DMS 273 treated with DMSO at 0.1 percent for 48 hours (cell line): ENCODE measurements around the gene SNX15.
"Not testable (repeated sequence)": the region's sequence is repeated elsewhere in the genome, so short reads cannot be mapped to it uniquely, and the experiment has no call there.

Experiments
- DNase-seq: peaks from one replicate; lab custom pipeline; 2025; lab: John Stamatoyannopoulos, UW

Gene SNX15

GRCh38 chr11:65027213-65028067, at the start of gene SNX15:
TSS of gene SNX15 (plus strand) at chr11:65027439. CDS start at chr11:65027538, 99 bp downstream.
- peak; percentile 87 for DNase-seq

- DNase-seq: not testable (repeated sequence)
These were observed 43.9 kb upstream of the SNX15 start for GRCh38 chr11:64983339-64983738.

- DNase-seq: no peak
These were observed 39.0 kb upstream of the SNX15 start for GRCh38 chr11:64987998-64988854.

GRCh38 chr11:64989416-64989815, 37.8 kb upstream of the SNX15 start:
- DNase-seq: no peak

- no peak for DNase-seq
These were observed 36.9 kb upstream of the SNX15 start for GRCh38 chr11:64990222-64990923.

GRCh38 chr11:64994318-64994717, 32.9 kb upstream of the SNX15 start:
- no peak for DNase-seq

- no peak for DNase-seq
These were observed 30.9 kb upstream of the SNX15 start for GRCh38 chr11:64996327-64996709.

- peak; percentile 61 for DNase-seq
These were observed 30.4 kb upstream of the SNX15 start, which contains the start of gene BATF2 for GRCh38 chr11:64996710-64997380. TSS of gene BATF2 (minus strand) at chr11:64996971. CDS start at chr11:64996914, 57 bp downstream.

GRCh38 chr11:64998141-64998540, 29.1 kb upstream of the SNX15 start:
- no peak for DNase-seq

GRCh38 chr11:64998690-64999431, 28.4 kb upstream of the SNX15 start:
- no peak for DNase-seq

- no peak for DNase-seq
These were observed 27.8 kb upstream of the SNX15 start for GRCh38 chr11:64999478-64999877.

- no peak for DNase-seq
These were observed 24.5 kb upstream of the SNX15 start for GRCh38 chr11:65002706-65003105.

GRCh38 chr11:65003282-65003681, 24.0 kb upstream of the SNX15 start:
- no peak for DNase-seq

GRCh38 chr11:65003968-65004367, 23.3 kb upstream of the SNX15 start:
- not testable (repeated sequence) for DNase-seq

GRCh38 chr11:65008016-65008415, 19.2 kb upstream of the SNX15 start:
- no peak for DNase-seq

- no peak for DNase-seq
These were observed 18.4 kb upstream of the SNX15 start for GRCh38 chr11:65008873-65009272.

GRCh38 chr11:65013130-65013887, 13.9 kb upstream of the SNX15 start:
- peak; percentile 64 for DNase-seq

- DNase-seq: peak; percentile 62
These were observed 13.1 kb upstream of the SNX15 start, which contains the start of gene ARL2 for GRCh38 chr11:65013888-65014725. TSS of gene ARL2 (plus strand) at chr11:65014160. CDS start at chr11:65014208, 48 bp downstream.

GRCh38 chr11:65014726-65015227, 12.5 kb upstream of the SNX15 start:
- DNase-seq: no peak
